ENCODE measurements around the gene MCM7. TPM values are rescaled to one million over a fixed set of nuclear protein-coding genes. Genes with fewer than 3 reads are reported as not detected.

MCM7 gene
- total and polyA plus RNA-seq, 2 of the 13 experiments (the other 11 are each of a cell fraction or from before 2014, with no cell fraction given), result 84.5 to 214 TPM

GRCh38 chr7:100148559-100149328 lies 47.5 kb upstream of the MCM7 start, which contains the start of gene LAMTOR4 (continued):
- TF ChIP-seq DZIP1 (CRISPR knock-in tag; IDR thresholded peaks at IDR 0.05) (no peak), HMG20A (CRISPR knock-in tag; IDR thresholded peaks at IDR 0.05; ENCODE audit: borderline replicate concordance) (no peak), PHF20 (CRISPR knock-in tag; IDR thresholded peaks at IDR 0.05) (peak; percentile 76), TCF12 (IDR thresholded peaks at IDR 0.05) (no peak), TCF12 (CRISPR knock-in tag; IDR thresholded peaks at IDR 0.05) (no peak), SUZ12 (IDR thresholded peaks at IDR 0.05; ENCODE audit: low read depth, low read length) (no peak), ZFP36L2 (CRISPR knock-in tag; IDR thresholded peaks at IDR 0.05) (no peak), PREB (CRISPR knock-in tag; IDR thresholded peaks at IDR 0.05) (no peak), MYC (CRISPR knock-in tag; IDR thresholded peaks at IDR 0.05; ENCODE audit: borderline replicate concordance) (peak; percentile 75; the same call in 1 of the 2 replicates), MXD4 (CRISPR knock-in tag; IDR thresholded peaks at IDR 0.05) (peak; percentile 53), GATAD2A (CRISPR knock-in tag; IDR thresholded peaks at IDR 0.05) (0 out of 2 replicates have a peak, but pooled peaks have one; percentile 38), TBX2 (CRISPR knock-in tag; IDR thresholded peaks at IDR 0.05; ENCODE audit: borderline replicate concordance) (peak; percentile 50; the same call in 1 of the 2 replicates), CAMTA2 (CRISPR knock-in tag; IDR thresholded peaks at IDR 0.05; ENCODE audit: borderline replicate concordance) (0 out of 2 replicates have a peak, but pooled peaks have one; percentile 14), GZF1 (CRISPR knock-in tag; IDR thresholded peaks at IDR 0.05) (0 out of 2 replicates have a peak, but pooled peaks have one; percentile 76), TMF1 (CRISPR knock-in tag; IDR thresholded peaks at IDR 0.05; ENCODE audit: low read depth) (no peak), SMARCC2 (IDR thresholded peaks at IDR 0.05) (no peak), ISX (CRISPR knock-in tag; conservative IDR thresholded peaks at IDR 0.05) (no peak), SRSF9 (IDR thresholded peaks at IDR 0.05; ENCODE audit: borderline replicate concordance, insufficient read depth, low read depth, low read length, poor library complexity, severe bottlenecking) (no peak), ZNF230 (CRISPR knock-in tag; IDR thresholded peaks at IDR 0.05) (no peak), NFIB (CRISPR knock-in tag; IDR thresholded peaks at IDR 0.05; ENCODE audit: borderline replicate concordance) (no peak), ZSCAN12 (CRISPR knock-in tag; IDR thresholded peaks at IDR 0.05) (no peak), ZNF850 (CRISPR knock-in tag; conservative IDR thresholded peaks at IDR 0.05) (no peak), NONO (IDR thresholded peaks at IDR 0.05) (no peak), NONO (CRISPR knock-in tag; conservative IDR thresholded peaks at IDR 0.05) (peak; percentile 32), ZBTB7B (CRISPR knock-in tag; IDR thresholded peaks at IDR 0.05) (0 out of 2 replicates have a peak, but pooled peaks have one; percentile 22)
- TF ChIP-seq, protein P1, sequence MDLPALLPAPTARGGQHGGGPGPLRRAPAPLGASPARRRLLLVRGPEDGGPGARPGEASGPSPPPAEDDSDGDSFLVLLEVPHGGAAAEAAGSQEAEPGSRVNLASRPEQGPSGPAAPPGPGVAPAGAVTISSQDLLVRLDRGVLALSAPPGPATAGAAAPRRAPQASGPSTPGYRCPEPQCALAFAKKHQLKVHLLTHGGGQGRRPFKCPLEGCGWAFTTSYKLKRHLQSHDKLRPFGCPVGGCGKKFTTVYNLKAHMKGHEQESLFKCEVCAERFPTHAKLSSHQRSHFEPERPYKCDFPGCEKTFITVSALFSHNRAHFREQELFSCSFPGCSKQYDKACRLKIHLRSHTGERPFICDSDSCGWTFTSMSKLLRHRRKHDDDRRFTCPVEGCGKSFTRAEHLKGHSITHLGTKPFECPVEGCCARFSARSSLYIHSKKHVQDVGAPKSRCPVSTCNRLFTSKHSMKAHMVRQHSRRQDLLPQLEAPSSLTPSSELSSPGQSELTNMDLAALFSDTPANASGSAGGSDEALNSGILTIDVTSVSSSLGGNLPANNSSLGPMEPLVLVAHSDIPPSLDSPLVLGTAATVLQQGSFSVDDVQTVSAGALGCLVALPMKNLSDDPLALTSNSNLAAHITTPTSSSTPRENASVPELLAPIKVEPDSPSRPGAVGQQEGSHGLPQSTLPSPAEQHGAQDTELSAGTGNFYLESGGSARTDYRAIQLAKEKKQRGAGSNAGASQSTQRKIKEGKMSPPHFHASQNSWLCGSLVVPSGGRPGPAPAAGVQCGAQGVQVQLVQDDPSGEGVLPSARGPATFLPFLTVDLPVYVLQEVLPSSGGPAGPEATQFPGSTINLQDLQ (CRISPR knock-in tag; IDR thresholded peaks at IDR 0.05), result no peak

Measured in HepG2 (cell line).